Parathyroid adenoma (tissue), 2 donors: Measurements from ENCODE around the gene DIAPH3.
A peak's percentile ranks its signal among the peaks of the same experiment; 100 is the strongest.
"Not testable (repeated sequence)": the region's sequence is repeated elsewhere in the genome, so short reads cannot be mapped to it uniquely, and the experiment has no call there.

Experiments used
- H2AFZ ChIP-seq: fragments of 300-600 bp; sonication (generic); one replicate; pipeline ENCODE4 v1.7.0; 2017; ENCODE audit warnings: antibody characterized with exemption, mild to moderate bottlenecking
- H3K27ac ChIP-seq: fragments of 300-600 bp; sonication (generic); one replicate; pipeline ENCODE4 v1.7.0; 2017
- H3K27me3 ChIP-seq: fragments of 300-600 bp; sonication (generic); one replicate; pipeline ENCODE4 v1.7.0; 2017; ENCODE audit warnings: low read length; ENCODE audit not compliant: control insufficient read depth, insufficient read depth
- H3K36me3 ChIP-seq: fragments of 300-600 bp; sonication (generic); one replicate; pipeline ENCODE4 v1.7.0; 2017; ENCODE audit warnings: low read length; ENCODE audit not compliant: control insufficient read depth, insufficient read depth
- H3K4me1 ChIP-seq: fragments of 300-600 bp; sonication (generic); one replicate; pipeline ENCODE4 v1.7.0; 2017; ENCODE audit warnings: control low read depth
- H3K4me2 ChIP-seq: fragments of 300-600 bp; sonication (generic); one replicate; pipeline ENCODE4 v1.7.0; 2017; ENCODE audit warnings: low read length
- H3K4me3 ChIP-seq: fragments of 300-600 bp; sonication (generic); one replicate; pipeline ENCODE4 v1.7.0; 2017; ENCODE audit warnings: low read depth, low read length
- H3K79me2 ChIP-seq: fragments of 300-600 bp; sonication (generic); one replicate; pipeline ENCODE4 v1.7.0; 2017; ENCODE audit warnings: control low read depth
- H3K9ac ChIP-seq: fragments of 300-600 bp; sonication (generic); one replicate; pipeline ENCODE4 v1.7.0; 2017; ENCODE audit warnings: mild to moderate bottlenecking
- H3K9me3 ChIP-seq: fragments of 300-600 bp; sonication (generic); one replicate; pipeline ENCODE4 v1.7.0; 2017; ENCODE audit warnings: low read length; ENCODE audit not compliant: control insufficient read depth
- TF ChIP-seq, protein P1 (sequence below): fragments of 300-600 bp; sonication (generic); IDR thresholded peaks from one replicate; pipeline ENCODE4 v1.7.0; 2017; ENCODE audit warnings: antibody characterized with exemption, mild to moderate bottlenecking
- donor health status: primary hyperparathyroidism.

DIAPH3 gene, protein sequence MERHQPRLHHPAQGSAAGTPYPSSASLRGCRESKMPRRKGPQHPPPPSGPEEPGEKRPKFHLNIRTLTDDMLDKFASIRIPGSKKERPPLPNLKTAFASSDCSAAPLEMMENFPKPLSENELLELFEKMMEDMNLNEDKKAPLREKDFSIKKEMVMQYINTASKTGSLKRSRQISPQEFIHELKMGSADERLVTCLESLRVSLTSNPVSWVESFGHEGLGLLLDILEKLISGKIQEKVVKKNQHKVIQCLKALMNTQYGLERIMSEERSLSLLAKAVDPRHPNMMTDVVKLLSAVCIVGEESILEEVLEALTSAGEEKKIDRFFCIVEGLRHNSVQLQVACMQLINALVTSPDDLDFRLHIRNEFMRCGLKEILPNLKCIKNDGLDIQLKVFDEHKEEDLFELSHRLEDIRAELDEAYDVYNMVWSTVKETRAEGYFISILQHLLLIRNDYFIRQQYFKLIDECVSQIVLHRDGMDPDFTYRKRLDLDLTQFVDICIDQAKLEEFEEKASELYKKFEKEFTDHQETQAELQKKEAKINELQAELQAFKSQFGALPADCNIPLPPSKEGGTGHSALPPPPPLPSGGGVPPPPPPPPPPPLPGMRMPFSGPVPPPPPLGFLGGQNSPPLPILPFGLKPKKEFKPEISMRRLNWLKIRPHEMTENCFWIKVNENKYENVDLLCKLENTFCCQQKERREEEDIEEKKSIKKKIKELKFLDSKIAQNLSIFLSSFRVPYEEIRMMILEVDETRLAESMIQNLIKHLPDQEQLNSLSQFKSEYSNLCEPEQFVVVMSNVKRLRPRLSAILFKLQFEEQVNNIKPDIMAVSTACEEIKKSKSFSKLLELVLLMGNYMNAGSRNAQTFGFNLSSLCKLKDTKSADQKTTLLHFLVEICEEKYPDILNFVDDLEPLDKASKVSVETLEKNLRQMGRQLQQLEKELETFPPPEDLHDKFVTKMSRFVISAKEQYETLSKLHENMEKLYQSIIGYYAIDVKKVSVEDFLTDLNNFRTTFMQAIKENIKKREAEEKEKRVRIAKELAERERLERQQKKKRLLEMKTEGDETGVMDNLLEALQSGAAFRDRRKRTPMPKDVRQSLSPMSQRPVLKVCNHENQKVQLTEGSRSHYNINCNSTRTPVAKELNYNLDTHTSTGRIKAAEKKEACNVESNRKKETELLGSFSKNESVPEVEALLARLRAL

DNA sequence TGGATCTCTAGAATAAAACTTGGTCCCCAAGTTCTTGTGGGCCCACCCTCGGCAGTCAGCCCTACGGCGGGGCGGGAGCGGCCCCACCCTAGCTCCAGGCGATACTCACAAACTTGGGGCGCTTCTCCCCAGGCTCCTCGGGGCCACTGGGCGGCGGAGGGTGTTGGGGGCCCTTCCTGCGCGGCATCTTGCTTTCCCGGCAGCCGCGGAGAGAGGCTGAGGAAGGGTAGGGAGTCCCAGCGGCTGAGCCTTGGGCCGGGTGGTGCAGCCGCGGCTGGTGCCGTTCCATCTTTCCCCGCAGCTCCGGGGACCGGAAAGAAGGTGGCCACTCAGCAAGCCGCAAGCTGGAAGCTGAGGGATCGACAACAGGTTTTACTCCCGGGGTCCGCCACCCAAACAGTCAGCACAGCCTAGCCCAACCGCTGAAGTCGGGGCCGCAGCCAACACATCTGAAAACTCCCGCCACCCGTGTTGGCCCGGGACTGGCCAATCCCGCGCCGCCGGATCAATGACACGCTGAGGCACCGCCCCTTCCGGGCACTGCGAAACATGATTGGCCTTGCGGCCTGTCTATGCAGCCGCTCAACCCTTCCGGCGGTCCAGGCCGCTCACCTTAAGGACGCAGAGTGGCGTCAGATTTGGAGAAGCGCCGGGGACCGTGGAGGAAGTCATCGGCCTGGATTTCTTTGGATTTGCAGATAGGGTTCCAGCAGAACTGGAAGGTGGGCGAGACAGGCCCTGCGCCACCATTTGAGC, at the start of gene DIAPH3:
Gene DIAPH3 (minus strand): TSS at position 451 of the 756 bp plus-strand sequence. CDS start 162 bp downstream, at position 289.
- Histone ChIP-seq H3K4me1 (peaks cover 5% of the 10 kb centered on the region), H3K79me2 (no peaks in the 10 kb centered on the region), H2AFZ (peak within 1 kb of the TSS; percentile 82), H3K27me3 (no peaks in the 10 kb centered on the region), H3K9me3 (no peaks in the 10 kb centered on the region), H3K9ac (peak within 1 kb of the TSS; percentile 63), H3K36me3 (no peaks in the 10 kb centered on the region), H3K4me2 (peak within 1 kb of the TSS; percentile 85), H3K27ac (peak within 1 kb of the TSS; percentile 92), H3K4me3 (peak within 1 kb of the TSS; percentile 92)
- TF ChIP-seq, protein P1, sequence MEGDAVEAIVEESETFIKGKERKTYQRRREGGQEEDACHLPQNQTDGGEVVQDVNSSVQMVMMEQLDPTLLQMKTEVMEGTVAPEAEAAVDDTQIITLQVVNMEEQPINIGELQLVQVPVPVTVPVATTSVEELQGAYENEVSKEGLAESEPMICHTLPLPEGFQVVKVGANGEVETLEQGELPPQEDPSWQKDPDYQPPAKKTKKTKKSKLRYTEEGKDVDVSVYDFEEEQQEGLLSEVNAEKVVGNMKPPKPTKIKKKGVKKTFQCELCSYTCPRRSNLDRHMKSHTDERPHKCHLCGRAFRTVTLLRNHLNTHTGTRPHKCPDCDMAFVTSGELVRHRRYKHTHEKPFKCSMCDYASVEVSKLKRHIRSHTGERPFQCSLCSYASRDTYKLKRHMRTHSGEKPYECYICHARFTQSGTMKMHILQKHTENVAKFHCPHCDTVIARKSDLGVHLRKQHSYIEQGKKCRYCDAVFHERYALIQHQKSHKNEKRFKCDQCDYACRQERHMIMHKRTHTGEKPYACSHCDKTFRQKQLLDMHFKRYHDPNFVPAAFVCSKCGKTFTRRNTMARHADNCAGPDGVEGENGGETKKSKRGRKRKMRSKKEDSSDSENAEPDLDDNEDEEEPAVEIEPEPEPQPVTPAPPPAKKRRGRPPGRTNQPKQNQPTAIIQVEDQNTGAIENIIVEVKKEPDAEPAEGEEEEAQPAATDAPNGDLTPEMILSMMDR: no peak

DNA sequence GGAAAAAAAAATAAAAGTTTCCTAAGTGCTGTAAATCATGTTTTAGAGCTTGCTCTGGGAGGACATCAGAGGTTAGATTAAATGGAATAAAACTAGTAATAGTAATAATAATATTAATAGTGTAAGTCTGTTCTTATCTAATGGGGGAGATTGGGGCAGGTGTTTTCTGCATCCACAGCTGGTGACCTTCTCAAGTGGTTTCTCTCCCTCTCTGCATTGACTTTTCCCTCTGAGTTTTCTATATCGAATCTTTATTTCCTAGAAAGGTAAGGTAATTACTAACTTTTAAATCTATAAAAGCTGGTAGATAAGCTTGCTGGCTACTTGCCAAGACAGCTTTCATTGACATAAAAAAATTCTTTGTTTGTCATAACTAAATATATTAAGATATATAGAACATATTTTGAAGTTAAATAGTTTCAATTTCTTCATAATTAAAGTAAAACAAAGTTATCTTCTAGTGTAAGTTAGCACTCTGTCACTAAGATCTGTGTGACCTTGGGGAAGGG, 49.6 kb upstream of the DIAPH3 start:
- H3K4me3 ChIP-seq: no peak overlapping the region
- no peak overlapping the region for H3K9ac ChIP-seq
- no peak overlapping the region for H3K4me2 ChIP-seq
- no peaks in the 10 kb centered on the region for H3K79me2 ChIP-seq
- H3K27ac ChIP-seq: no peak overlapping the region
- no peaks in the 10 kb centered on the region for H3K4me1 ChIP-seq
- TF ChIP-seq, protein P1: no peak
- no peaks in the 10 kb centered on the region for H3K27me3 ChIP-seq
- no peaks in the 10 kb centered on the region for H3K9me3 ChIP-seq
- no peaks in the 10 kb centered on the region for H3K36me3 ChIP-seq
- no peak overlapping the region for H2AFZ ChIP-seq

DNA sequence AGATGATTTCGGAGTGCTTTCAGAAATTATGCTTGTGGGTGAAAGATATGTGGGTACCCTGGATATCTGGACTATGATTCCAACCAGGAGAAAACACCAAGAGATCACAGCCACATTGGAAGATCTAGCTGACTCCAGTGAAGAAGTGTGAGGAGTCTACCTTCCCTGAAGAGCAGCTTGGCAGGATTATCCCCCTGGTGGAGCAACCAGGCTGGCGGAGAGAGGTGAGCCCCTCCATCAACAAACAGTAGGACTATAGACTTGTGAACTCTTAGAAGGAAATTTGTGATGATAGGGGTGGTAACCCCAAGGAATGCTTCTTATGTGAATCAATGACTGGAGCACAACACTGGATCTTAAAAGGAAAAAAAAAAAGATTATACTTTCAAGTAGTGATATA, 47.8 kb upstream of the DIAPH3 start:
- H2AFZ ChIP-seq: no peak overlapping the region
- H3K27ac ChIP-seq: no peak overlapping the region
- H3K27me3 ChIP-seq: no peaks in the 10 kb centered on the region
- H3K4me1 ChIP-seq: no peaks in the 10 kb centered on the region
- TF ChIP-seq, protein P1: no peak
- no peaks in the 10 kb centered on the region for H3K36me3 ChIP-seq
- no peaks in the 10 kb centered on the region for H3K79me2 ChIP-seq
- no peak overlapping the region for H3K9ac ChIP-seq
- no peak overlapping the region for H3K4me2 ChIP-seq
- no peak overlapping the region for H3K4me3 ChIP-seq
- H3K9me3 ChIP-seq: no peaks in the 10 kb centered on the region

DNA sequence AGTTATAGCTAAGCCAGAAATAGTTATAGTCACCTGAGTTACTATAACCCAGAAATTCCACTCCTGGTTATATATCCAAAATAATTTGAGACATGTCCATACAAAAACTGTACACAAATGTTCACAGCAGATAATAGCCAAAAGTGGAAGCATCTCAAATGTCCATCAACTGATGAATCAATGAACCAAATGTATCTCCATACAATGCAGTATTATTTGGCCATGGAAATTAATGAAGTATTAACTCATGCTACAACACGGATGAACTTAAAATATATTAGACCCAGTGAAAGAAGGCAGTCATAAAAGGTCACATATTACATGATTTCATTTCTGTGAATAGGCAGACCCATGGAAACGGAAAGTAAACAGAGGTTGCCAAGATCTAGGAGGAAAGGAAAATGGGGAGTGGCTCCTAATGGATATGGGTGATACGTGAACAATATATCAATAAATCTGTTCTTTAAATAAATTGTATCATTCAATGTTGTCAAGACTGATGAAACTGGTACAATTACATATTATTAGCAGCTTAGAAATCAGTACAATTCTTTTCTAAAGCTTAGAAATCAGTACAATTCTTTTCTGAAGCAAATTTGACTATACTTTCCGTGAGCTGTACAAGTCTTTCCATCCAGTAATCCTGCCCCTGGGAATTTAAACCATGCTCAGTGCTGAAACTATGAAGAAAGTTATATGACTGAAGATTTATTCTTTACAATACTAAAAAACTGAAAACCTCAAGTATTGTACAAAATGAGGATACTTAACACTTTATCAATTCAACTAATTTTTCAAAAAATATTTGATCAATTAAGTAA, 47.0 kb upstream of the DIAPH3 start:
- Histone ChIP-seq H3K9me3 (no peaks in the 10 kb centered on the region), H2AFZ (no peak overlapping the region), H3K27ac (no peak overlapping the region), H3K79me2 (no peaks in the 10 kb centered on the region), H3K4me3 (no peak overlapping the region), H3K9ac (no peak overlapping the region), H3K27me3 (no peaks in the 10 kb centered on the region), H3K36me3 (no peaks in the 10 kb centered on the region), H3K4me2 (no peak overlapping the region), H3K4me1 (no peaks in the 10 kb centered on the region)
- TF ChIP-seq, protein P1: no peak

DNA sequence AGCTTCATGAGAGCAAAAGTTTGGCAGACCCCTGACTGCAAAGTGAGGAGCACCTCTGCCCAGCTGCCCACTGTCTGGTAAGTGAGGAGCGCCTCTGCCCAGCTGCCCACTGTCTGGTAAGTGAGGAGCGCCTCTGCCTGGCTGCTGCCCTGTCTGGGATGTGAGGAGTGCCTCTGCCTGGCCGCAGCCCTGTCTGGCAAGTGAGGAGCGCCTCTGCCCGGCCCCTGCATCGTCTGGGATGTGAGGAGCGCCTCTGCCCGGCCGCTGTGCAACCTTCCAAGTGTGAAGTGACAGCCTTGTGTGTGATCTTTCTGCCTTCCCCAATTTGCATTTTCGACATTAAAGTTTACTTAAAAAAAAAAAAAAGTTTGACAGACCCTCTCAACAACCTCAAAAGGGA, 41.8 kb upstream of the DIAPH3 start:
- H3K4me3 ChIP-seq, H3K9ac ChIP-seq, H3K27ac ChIP-seq, H3K4me2 ChIP-seq, H3K9me3 ChIP-seq, H2AFZ ChIP-seq, H3K27me3 ChIP-seq, H3K36me3 ChIP-seq, H3K4me1 ChIP-seq, H3K79me2 ChIP-seq: not testable (repeated sequence)
